Measurements from ENCODE around the gene SBNO2.

Gene SBNO2

GRCh38 chr19:1167687-1168571 is 6.1 kb downstream of the SBNO2 start:
- no peak for DNase-seq (ENCODE audit: low read depth in 2 of 2)

DNA sequence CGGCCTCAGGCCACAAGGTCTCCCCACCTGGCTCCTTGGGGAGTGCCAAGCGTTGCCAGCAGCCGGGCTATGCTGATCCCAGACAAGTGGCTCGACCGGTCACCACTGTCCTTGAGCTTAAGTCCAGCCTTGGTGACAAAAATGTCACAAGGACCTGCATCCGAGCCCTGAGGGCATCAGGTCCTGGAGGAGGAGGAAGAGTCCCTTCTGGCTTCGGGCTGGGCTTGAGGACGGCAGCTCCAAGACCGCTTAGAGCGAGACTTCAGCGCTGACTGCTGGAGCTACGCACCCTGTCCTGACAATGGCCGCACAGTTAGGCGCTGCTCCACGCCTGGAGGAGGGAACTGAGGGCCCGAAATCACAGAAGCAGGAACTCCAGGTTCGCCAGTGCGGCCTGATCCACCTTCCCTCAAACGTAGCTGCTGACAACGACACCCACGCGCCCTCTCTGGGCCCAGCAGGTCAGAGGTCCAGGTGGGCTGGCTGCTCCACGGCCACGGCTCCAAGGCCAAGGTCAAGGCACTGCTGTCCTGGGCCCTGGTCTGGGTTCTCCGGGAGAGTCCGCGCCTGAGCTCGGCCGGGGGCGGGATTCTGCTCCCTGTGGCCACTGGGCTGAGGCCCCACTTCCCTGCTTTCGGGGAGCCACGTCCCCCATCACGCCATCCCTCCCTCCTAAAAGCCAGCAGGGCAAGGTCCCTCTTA is 7.0 kb downstream of the SBNO2 start:
- no peak for DNase-seq (ENCODE audit: low read depth in 2 of 2)

DNA sequence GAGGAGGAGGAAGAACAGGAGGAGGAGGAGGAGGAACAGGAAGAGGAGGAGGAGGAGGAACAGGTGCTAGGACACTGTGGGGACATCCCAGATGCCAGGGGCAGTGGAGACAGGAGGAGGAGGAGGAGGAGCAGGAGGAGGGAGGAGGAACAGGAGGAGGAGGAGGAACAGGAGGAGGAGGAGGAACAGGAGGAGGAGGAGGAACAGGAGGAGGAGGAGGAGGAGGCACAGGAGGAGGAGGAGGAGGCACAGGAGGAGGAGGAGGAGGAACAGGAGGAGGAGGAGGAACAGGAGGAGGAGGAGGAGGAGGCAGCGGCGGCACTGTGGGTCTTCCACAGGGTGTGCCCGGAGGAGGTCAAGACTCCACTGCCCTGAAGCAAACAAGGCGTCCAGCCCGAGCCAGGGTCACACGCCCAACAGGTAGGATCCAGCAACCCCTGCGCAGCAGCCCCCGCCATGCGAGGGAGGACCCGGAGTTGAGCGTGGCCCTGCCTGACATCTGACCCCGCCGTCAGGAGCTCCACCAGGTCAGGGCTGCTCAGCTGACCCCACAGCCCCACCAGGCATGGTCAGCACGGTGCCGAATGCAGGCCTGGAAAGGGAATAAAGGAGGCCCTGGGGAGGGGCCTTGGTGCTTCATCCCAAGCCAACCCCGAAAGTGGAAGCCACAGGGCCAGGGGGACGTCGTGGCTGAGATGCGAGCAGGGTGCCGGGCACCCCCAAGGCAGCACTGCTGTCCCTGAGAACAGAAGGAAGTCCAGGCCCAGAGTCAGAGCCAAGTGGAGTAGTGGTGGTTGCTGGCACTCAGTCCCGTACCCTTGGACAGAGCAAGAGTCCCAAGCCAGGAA is 9.2 kb downstream of the SBNO2 start:
- DNase-seq (ENCODE audit: low read depth in 2 of 2) = no peak

DNA sequence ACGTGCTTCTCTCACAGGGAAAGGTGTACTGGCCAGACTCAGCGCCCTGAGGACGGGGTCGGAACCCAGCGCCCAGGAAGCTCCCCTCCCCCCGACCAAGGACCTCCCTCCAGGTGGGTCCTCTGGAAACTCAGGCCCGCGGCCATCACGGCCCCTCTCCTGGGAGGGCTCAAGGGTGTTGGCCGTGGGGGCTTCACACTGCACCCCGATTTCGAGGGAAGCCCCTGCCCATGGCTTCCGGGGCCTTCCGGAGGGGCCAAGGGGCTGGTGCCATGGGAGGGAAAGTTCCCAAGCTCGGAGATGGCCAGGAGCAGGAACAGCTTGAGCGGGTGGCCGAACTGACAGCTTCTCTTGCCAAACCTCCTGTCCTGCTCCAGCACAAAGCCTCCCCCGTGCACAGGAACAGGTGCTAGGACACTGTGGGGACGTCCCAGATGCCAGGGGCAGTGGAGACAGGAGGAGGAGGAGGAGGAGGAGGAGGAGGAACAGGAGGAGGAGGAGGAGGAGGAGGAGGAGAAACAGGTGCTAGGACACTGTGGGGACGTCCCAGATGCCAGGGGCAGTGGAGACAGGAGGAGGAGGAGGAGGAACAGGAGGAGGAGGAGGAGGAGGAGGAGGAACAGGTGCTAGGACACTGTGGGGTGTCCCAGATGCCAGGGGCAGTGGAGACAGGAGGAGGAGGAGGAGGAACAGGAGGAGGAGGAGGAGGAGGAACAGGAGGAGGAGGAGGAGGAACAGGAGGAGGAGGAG is 10.0 kb downstream of the SBNO2 start:
- DNase-seq (ENCODE audit: low read depth in 2 of 2) = no peak

- no peak for DNase-seq (ENCODE audit: low read depth in 2 of 2)
Measured at GRCh38 chr19:1163283-1163933, 10.7 kb downstream of the SBNO2 start.

- no peak for DNase-seq (ENCODE audit: low read depth in 2 of 2)
Measured at GRCh38 chr19:1162404-1163282, 11.4 kb downstream of the SBNO2 start.

- DNase-seq (ENCODE audit: low read depth in 2 of 2) = no peak
Measured at GRCh38 chr19:1161716-1162115, 12.4 kb downstream of the SBNO2 start.

- no peak for DNase-seq (ENCODE audit: low read depth in 2 of 2)
Measured at GRCh38 chr19:1159864-1160595, 14.0 kb downstream of the SBNO2 start.

- no peak for DNase-seq (ENCODE audit: low read depth in 2 of 2)
Measured at GRCh38 chr19:1158885-1159448, 15.1 kb downstream of the SBNO2 start.

DNA sequence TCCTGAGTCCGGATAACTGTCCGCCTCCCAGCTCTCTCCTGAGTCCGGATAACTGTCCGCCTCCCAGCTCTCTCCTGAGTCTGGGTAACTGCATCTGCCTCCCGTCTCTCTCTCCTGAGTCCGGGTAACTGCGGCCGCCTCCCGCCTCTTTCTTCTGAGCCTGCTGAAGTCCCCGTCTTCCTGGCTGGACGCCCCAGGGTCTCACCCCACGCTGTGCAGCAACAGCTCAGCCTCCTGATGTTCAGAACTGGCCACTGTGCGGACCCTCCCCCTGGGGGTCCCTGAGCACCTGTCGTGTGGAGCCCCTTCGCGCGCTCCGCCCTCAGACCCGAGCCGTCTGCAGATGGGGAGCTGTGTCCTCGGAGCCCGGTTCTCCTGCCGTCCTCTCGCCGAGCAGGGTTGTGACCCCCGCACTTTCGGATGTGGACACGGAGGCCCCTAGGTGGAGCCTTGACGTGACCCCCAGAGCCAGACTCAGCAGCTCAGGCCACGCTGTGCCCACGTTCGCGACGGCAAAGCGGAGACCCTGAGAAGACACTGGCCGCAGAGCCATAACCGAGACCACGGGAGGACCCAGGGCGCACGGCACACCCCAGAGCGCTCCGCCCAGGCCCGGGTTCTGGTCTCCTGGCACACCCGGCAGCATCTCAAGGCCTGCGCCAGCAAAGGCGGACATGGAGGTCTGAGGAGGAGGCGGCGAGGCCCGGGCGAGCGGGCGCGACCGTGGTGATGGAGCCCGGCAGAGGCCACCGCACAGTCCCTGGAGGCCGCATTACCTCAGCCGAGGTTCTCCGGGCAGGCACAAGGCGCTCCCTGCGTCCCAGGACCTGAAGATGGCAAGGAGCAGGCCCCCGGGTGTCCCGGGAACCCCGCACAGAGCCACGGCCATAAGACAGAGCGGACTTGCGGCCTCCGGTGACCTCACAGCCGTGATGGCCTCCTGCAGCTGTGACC is 15.9 kb downstream of the SBNO2 start:
- DNase-seq (ENCODE audit: low read depth in 2 of 2) = no peak

- no peak for DNase-seq (ENCODE audit: low read depth in 2 of 2)
Measured at GRCh38 chr19:1156830-1157615, 17.0 kb downstream of the SBNO2 start.

DNA sequence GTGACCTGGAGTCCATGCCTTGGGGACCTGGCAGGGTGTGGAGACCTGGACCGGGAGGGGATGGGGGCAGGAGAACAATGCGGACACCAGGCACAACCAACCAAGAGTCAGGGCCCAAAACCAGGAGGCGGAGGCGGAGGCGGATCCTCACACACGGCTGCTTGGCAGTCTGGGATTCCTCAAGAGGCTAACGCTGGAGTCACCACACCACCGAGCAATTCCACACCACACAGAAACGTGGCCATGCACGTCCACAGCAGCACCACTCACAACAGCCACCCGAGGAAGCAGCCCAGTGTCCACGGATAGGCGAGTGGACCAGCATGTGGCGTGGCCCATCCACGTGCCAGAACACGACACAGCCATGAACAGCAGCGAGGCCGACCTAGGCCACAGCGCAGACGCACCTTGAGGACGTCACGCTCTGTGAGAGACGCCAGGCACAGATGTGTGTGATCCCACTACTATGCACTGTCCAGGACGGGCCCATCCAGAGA is 17.7 kb downstream of the SBNO2 start:
- no peak for DNase-seq (ENCODE audit: low read depth in 2 of 2)

GRCh38 chr19:1155352-1156304 is 18.4 kb downstream of the SBNO2 start:
- DNase-seq (ENCODE audit: low read depth in 2 of 2) = no peak

DNA sequence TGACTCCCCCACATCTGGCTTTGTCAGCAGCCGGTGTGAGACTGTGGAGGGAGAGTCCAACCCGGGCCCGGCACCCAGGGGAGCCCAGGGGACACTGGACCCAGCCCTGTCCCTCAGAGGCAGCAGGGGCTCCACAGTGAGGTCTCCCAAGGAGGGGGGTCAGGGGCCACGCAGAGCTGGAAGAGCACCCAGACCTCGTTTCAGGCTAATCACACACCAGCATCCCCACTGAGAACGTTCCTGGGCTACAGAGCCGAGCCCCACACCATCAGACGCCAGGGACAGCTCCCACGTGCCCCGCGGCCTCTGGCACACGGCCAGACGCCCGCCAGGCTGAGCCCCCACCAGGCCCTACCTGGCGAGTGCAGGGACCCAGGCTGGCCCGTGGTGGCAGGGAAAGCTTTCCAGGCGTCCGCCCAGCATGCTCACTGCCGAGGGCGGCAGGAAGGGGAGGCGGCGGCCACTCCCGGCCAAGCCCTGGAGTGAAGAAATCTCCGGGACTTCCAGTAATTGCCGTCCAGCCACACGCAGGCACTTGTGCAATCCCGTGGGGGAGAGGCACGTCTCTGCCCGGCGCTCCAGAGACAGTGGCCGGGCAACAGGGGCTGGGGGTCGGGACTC is 19.2 kb downstream of the SBNO2 start:
- no peak for DNase-seq (ENCODE audit: low read depth in 2 of 2)

All from activated CD8-positive, alpha-beta memory T cell treated with anti-CD3 and anti-CD28 coated beads for 4 hours (primary cell).